Peyer's patch (tissue), 4 donors: ENCODE results near the gene SLC9A7.

Source experiments
- CTCF ChIP-seq, 6 experiments: fragments of 450-650 bp in 4 of 6; fragments of 200-600 bp in 2 of 6; sonication (generic) in 1 of 6; IDR thresholded peaks; one replicate each; pipeline ENCODE4 v1.5.1; 2017 to 2019; ENCODE audit warnings: antibody characterized with exemption in 6 of 6, mild to moderate bottlenecking in 3 of 6, moderate library complexity in 1 of 6
- POLR2A ChIP-seq, 2 donors: fragments of 450-650 bp; IDR thresholded peaks; one replicate each; pipeline ENCODE4 v1.5.1; 2017; ENCODE audit warnings: antibody characterized with exemption in 2 of 2, mild to moderate bottlenecking in 2 of 2, moderate library complexity in 2 of 2

DNA sequence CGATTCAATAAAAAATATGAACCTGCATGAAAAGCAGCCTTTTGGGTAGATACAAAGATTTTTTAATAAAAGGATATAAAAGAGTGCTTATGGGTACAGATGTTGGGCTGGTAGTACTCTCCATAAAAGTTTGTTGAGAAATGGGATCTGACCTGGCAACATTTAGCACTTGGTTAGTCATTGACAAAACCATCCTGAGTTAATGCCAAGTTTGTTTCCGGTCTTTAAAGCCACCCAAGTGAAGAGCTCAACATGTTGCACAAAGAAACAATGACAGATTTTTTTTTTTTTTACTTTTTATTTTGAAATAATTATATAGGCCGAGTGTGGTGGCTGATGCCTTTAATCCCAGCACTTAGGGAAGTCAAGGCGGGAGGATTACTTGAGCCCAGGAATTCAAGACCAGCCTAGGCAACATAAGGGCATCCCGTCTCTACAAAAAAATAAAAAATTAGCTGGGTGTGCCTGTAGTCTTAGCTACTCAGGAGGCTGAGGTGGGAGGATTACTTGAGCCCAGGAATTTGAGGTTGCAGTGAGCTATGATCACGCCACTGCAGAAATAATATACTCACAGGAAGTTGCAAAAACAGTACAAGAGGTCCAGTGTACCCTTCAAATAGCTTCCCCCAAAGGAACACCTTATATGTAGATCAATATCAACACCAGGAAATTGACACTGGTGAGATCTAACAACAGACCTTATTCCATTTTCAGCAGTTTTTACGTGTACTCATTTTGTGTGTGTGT is 168.8 kb downstream of the SLC9A7 start:
- TF ChIP-seq CTCF (IDR thresholded peaks at IDR 0.05) (no peak), POLR2A (IDR thresholded peaks at IDR 0.05) (no peak)
